Measurements from ENCODE around the gene ZDHHC24. TPM values are rescaled to one million over a fixed set of nuclear protein-coding genes. Genes with fewer than 3 reads are reported as not detected.

ZDHHC24 gene
- polyA plus RNA-seq, 1 experiment = 11.9 TPM

DNA sequence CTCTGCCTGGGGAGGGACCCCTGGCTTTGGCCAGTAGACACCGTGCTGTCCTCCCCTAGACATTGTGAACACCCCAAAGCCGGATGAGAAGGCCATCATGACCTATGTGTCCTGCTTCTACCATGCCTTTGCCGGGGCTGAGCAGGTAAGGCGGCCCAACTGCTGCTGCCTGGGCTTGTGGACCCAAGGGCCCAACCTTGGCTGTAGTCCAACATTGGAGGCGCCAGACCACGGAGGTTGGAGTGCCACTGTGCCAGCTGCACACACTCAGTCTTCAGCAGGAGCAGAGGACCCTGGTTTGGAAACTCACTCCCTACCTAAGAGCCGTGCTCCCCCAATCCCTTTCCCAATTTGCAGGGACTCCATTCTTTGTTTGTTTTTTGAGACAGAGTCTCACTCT lies 10.2 kb upstream of the ZDHHC24 start:
- H3K4me3 ChIP-seq (ENCODE audit: low read depth, low read length) = no peak overlapping the region
- no peak for DNase-seq (ENCODE audit: low read depth)
- ChIA-PET CTCF (no interaction called here), POLR2A (no interaction called here)
- TF ChIP-seq, protein P1, sequence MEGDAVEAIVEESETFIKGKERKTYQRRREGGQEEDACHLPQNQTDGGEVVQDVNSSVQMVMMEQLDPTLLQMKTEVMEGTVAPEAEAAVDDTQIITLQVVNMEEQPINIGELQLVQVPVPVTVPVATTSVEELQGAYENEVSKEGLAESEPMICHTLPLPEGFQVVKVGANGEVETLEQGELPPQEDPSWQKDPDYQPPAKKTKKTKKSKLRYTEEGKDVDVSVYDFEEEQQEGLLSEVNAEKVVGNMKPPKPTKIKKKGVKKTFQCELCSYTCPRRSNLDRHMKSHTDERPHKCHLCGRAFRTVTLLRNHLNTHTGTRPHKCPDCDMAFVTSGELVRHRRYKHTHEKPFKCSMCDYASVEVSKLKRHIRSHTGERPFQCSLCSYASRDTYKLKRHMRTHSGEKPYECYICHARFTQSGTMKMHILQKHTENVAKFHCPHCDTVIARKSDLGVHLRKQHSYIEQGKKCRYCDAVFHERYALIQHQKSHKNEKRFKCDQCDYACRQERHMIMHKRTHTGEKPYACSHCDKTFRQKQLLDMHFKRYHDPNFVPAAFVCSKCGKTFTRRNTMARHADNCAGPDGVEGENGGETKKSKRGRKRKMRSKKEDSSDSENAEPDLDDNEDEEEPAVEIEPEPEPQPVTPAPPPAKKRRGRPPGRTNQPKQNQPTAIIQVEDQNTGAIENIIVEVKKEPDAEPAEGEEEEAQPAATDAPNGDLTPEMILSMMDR (IDR thresholded peaks at IDR 0.05; ENCODE audit: insufficient read depth, low read depth, low read length) = no peak
- H3K36me3 ChIP-seq (ENCODE audit: control insufficient read depth, insufficient read depth, low read length) = no peaks in the 10 kb centered on the region
- peaks cover 7% of the 10 kb centered on the region for H3K27me3 ChIP-seq (ENCODE audit: control insufficient read depth, insufficient read depth, low read length)

DNA sequence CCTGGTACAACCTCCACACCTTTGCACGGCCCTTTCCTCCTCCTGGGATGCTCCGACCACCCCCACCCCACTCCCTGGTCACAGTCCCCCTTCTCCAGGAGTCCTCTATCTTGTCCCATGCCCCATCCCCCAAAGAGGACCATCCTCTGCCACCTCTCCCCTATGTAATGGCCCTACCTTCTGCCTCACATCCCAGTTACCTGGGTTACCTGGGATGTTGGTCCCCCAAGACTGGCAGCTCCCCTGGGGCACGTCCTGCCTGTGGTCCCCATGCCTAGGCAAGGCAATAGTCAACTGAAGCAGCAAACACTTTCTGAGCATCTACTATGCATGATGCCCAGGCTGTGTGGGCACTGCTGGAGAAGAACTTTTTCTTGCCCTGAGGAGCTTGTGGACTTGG lies 9.6 kb upstream of the ZDHHC24 start:
- TF ChIP-seq, protein P1 (IDR thresholded peaks at IDR 0.05; ENCODE audit: insufficient read depth, low read depth, low read length) = no peak
- CTCF ChIA-PET = no interaction called here
- no peak for DNase-seq (ENCODE audit: low read depth)
- POLR2A ChIA-PET = no interaction called here
- Histone ChIP-seq H3K27me3 (ENCODE audit: control insufficient read depth, insufficient read depth, low read length) (peaks cover 9% of the 10 kb centered on the region), H3K36me3 (ENCODE audit: control insufficient read depth, insufficient read depth, low read length) (no peaks in the 10 kb centered on the region), H3K4me3 (ENCODE audit: low read depth, low read length) (no peak overlapping the region)

GRCh38 chr11:66554602-66555001 lies 8.8 kb upstream of the ZDHHC24 start:
- peaks cover 14% of the 10 kb centered on the region for H3K27me3 ChIP-seq (ENCODE audit: control insufficient read depth, insufficient read depth, low read length)
- no peak overlapping the region for H3K4me3 ChIP-seq (ENCODE audit: low read depth, low read length)
- DNase-seq (ENCODE audit: low read depth) = no peak
- TF ChIP-seq, protein P1 (IDR thresholded peaks at IDR 0.05; ENCODE audit: insufficient read depth, low read depth, low read length) = no peak
- POLR2A ChIA-PET = no interaction called here
- CTCF ChIA-PET = interaction anchor here (0.9 kb wide), 1 partner anchor 9 kb away, joined by 5 read pairs; no protein-coding TSS in a partner anchor
- H3K36me3 ChIP-seq (ENCODE audit: control insufficient read depth, insufficient read depth, low read length) = no peaks in the 10 kb centered on the region

DNA sequence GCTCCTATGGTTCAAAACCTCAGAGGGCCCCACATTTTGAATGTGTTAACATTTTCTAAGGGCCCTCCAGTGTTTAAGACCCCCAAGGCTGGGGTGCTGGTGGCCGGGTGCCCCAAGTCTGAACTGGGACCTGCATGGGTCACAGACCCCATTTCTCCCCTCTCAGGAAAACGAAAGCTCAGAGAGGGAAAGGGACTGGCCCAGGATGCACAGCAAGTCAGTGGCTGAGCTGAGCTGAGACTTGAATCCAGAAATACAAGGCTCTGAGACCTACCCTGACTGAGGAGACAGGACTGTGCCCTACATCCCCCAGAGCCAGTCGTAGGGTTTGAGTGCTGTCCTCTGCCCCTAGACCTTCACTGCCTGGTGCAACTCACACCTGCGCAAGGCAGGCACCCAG lies 5.0 kb upstream of the ZDHHC24 start:
- ChIA-PET CTCF (no interaction called here), POLR2A (no interaction called here)
- no peak for DNase-seq (ENCODE audit: low read depth)
- H3K4me3 ChIP-seq (ENCODE audit: low read depth, low read length) = no peak overlapping the region
- TF ChIP-seq, protein P1 (IDR thresholded peaks at IDR 0.05; ENCODE audit: insufficient read depth, low read depth, low read length) = no peak
- no peaks in the 10 kb centered on the region for H3K36me3 ChIP-seq (ENCODE audit: control insufficient read depth, insufficient read depth, low read length)
- H3K27me3 ChIP-seq (ENCODE audit: control insufficient read depth, insufficient read depth, low read length) = peaks cover 12% of the 10 kb centered on the region

DNA sequence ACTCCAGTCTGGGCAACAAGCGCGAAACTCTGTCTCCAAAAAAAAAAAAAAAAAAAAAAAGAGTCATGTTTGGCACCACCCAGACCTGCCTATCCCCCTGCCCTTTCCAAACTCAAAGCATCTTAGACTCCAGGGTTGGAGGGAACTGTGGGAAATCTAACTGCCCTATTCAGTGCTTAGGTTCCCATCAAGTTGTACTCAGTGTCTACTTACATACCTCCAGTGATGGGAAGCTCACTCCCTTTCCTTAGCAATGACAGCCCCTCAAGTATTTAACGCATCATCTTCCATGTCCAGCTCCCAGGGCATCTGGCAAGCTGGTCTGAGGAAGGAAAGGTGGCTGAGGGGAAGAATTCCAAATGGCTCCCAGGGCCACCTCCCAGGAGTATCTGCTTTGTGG lies 3.8 kb upstream of the ZDHHC24 start:
- DNase-seq (ENCODE audit: low read depth) = no peak
- POLR2A ChIA-PET = no interaction called here
- no peak overlapping the region for H3K4me3 ChIP-seq (ENCODE audit: low read depth, low read length)
- CTCF ChIA-PET = no interaction called here
- peaks cover 12% of the 10 kb centered on the region for H3K27me3 ChIP-seq (ENCODE audit: control insufficient read depth, insufficient read depth, low read length)
- TF ChIP-seq, protein P1 (IDR thresholded peaks at IDR 0.05; ENCODE audit: insufficient read depth, low read depth, low read length) = no peak
- no peaks in the 10 kb centered on the region for H3K36me3 ChIP-seq (ENCODE audit: control insufficient read depth, insufficient read depth, low read length)
